Activated naive CD8-positive, alpha-beta T cell treated with anti-CD3 and anti-CD28 coated beads, Interleukin-2, amount 10 ng/mL, durations not matched to agents 7 days and 5 days (primary cell): ENCODE measurements around the gene ICE1. TPM values are rescaled to one million over a fixed set of nuclear protein-coding genes. Genes with fewer than 3 reads are reported as not detected.
"Not testable (repeated sequence)": the region's sequence is repeated elsewhere in the genome, so short reads cannot be mapped to it uniquely, and the experiment has no call there.

Experiments
- ATAC-seq: fragments of 150-1000 bp; cut with Tn5 transposase; one replicate; pipeline ENCODE4 v1.10.0; 2021; ENCODE audit warnings: low read depth, moderate library complexity
- POLR2A ChIA-PET: fragments of 350-600 bp; sonication (Branson Sonifier 250); formaldehyde crosslinking; loops from one replicate; lab custom pipeline; 2021; ENCODE audit warnings: antibody characterized with exemption; lab: Charles Lee
- DNase-seq: peaks from one replicate; pipeline ENCODE4 v3.0.0; 2021
- H3K27ac Mint-ChIP-seq: one replicate; pipeline ENCODE4 v1.8.0; 2022; ENCODE audit warnings: mild to moderate bottlenecking, mixed read lengths
- H3K27me3 Mint-ChIP-seq: one replicate; pipeline ENCODE4 v1.8.0; 2022; ENCODE audit warnings: mild to moderate bottlenecking, moderate library complexity, mixed read lengths
- H3K36me3 Mint-ChIP-seq: one replicate; pipeline ENCODE4 v1.8.0; 2021; ENCODE audit warnings: mild to moderate bottlenecking, mixed read lengths
- H3K4me1 Mint-ChIP-seq: one replicate; pipeline ENCODE4 v1.8.0; 2021; ENCODE audit warnings: mixed read lengths
- H3K4me3 Mint-ChIP-seq: one replicate; pipeline ENCODE4 v1.8.0; 2022; ENCODE audit warnings: mild to moderate bottlenecking, moderate library complexity, mixed read lengths
- H3K9me3 Mint-ChIP-seq: one replicate; pipeline ENCODE4 v1.8.0; 2021; ENCODE audit warnings: mixed read lengths
- total RNA-seq, 2 experiments: library from RNA; stranded (reverse); gene quantifications; one replicate each; pipeline ENCODE4 v1.2.3, GENCODE V29; 2021

The ICE1 gene
- total RNA-seq, 2 experiments from 2014 or later: 33.0 to 34.5 TPM

DNA sequence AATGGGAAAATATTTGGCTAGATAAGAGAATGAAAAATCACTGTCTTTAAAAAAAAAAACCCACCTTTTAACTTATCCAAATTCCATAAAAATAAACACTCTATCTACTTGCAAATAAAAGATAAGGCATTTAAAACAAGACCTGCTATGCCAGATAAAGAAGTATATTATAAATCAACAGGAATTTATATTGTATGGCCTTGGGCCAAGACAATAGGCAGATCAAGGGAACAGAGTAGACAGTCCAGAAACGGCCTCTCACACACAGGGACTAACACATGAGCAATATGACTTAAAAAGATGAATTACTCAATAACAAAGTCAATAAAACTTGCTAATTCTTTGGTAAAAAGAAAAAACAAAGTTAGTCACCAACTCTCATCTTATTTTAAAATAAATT is 34.7 kb upstream of the ICE1 start:
- no peak overlapping the region for H3K27ac Mint-ChIP-seq
- H3K4me3 Mint-ChIP-seq: no peak overlapping the region
- H3K9me3 Mint-ChIP-seq: no peaks in the 10 kb centered on the region
- POLR2A ChIA-PET: no interaction called here
- H3K36me3 Mint-ChIP-seq: no peaks in the 10 kb centered on the region
- ATAC-seq: no peak
- H3K4me1 Mint-ChIP-seq: no peaks in the 10 kb centered on the region
- H3K27me3 Mint-ChIP-seq: no peaks in the 10 kb centered on the region
- no peak for DNase-seq

DNA sequence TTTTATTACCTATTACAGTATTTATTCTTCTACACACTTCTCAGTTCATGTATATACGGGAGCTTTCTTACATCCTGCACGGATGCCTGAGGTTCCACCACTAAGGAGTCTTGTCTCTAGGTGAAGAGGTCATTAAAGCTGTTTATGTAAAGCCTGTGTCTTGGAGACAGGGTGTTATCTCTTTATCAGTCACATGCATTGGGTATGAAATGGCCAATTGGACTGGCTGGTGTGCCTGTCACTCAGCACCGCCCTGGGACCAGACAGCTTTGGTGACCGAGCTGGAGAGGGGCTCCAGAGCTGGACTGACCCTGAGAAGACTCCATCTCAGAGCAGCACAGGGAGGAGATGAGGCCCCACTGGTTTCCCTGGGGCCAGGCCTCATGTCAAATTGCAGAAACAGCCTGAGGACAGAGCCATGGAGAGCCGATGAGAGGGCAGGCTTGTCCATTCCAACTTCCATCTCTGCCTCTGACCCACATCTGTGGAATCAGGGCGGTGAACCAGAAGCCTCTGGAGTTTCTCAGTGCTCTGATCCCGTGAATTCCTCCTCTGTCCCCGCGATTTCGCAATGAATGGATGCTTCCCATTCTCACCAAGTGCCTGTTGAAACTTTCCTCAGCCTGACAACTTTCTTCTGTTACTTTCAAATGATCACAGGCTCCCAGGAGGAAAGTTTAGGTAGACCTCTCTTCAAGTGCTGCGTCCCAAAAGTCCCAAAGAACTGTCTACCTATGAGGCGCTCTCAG is 32.2 kb upstream of the ICE1 start:
- ATAC-seq, H3K36me3 Mint-ChIP-seq, H3K27ac Mint-ChIP-seq, H3K4me1 Mint-ChIP-seq, DNase-seq, H3K27me3 Mint-ChIP-seq, H3K4me3 Mint-ChIP-seq, H3K9me3 Mint-ChIP-seq, POLR2A ChIA-PET: not testable (repeated sequence)

- H3K27ac Mint-ChIP-seq, H3K9me3 Mint-ChIP-seq, H3K4me1 Mint-ChIP-seq, DNase-seq, H3K36me3 Mint-ChIP-seq, H3K4me3 Mint-ChIP-seq, ATAC-seq, POLR2A ChIA-PET, H3K27me3 Mint-ChIP-seq: not testable (repeated sequence)
Measured at GRCh38 chr5:5392504-5392903, 30.0 kb upstream of the ICE1 start.

DNA sequence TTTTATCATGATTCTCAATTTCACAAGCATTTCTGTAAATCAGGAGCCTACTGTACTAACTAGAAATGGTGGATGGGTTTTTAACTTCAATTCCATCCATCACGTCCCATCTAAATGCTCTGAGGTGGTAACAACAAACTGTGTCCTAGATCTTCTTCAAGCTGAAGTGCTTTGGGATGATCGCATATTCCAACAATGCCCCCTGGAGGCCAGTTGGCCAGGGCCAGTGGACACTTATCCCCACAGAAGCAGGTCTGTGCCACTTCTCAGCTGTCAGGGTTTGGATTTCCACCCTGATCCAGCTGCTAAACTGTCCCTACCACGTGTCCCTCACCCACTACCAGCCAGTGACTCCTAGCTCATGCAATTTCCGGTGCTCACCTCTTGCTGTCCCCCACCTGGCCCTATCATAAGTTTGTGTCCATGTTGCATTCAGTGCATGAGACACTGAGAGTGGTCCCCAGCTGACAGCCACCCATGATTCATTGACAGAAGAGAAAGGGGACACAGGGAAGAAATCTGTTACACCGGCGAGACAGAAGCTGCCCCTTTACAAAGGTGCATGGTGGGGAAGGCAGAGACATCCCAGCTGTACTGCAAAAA is 28.0 kb upstream of the ICE1 start:
- H3K4me3 Mint-ChIP-seq, ATAC-seq, DNase-seq, H3K4me1 Mint-ChIP-seq, H3K27me3 Mint-ChIP-seq, H3K36me3 Mint-ChIP-seq, H3K27ac Mint-ChIP-seq, POLR2A ChIA-PET, H3K9me3 Mint-ChIP-seq: not testable (repeated sequence)

DNA sequence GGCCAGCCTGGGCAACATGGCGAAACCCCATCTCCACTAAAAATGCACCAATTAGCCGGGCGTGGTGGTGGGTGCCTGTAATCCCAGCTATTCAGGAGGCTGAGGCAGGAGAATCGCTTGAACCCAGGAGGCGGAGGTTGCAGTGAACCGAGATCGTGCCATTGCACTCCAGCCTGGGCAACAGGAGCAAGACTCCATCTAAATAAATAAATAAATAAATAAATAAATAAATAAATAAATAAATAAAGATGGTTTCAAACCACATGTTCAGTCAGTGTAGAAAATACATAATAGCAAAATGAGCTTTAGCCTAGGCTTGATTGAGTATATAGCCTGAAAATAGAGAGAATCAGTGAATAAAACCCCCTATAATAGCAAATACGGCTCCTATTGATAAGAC is 27.4 kb upstream of the ICE1 start:
- H3K4me3 Mint-ChIP-seq, POLR2A ChIA-PET, H3K27ac Mint-ChIP-seq, H3K9me3 Mint-ChIP-seq, H3K27me3 Mint-ChIP-seq, H3K36me3 Mint-ChIP-seq, ATAC-seq, DNase-seq, H3K4me1 Mint-ChIP-seq: not testable (repeated sequence)

- Mint-ChIP-seq H3K27me3 (no peaks in the 10 kb centered on the region), H3K4me3 (no peak overlapping the region), H3K9me3 (peaks cover 2% of the 10 kb centered on the region), H3K36me3 (no peaks in the 10 kb centered on the region), H3K27ac (no peak overlapping the region), H3K4me1 (no peaks in the 10 kb centered on the region)
- DNase-seq: no peak
- no peak for ATAC-seq
- POLR2A ChIA-PET: no interaction called here
Measured at GRCh38 chr5:5398071-5398470, 24.4 kb upstream of the ICE1 start.

DNA sequence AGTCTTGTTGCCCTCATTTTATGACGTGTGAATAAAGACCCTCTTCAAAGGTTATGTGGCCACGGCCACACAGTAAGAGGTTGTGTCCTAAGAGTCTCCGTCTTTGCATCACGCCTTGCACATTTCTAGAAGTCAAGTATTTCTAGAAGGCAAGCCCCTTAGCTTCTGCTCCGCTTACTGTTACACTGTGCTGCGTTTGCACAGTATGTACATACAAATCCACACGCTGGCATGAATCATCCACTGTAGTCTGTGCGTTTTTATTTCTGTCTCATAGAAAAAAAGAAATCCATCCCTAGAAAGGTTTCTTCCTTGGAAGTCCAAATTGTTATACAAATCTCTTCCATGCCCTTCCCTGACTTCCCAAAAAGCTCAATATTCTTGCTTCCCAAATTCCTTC is 21.4 kb upstream of the ICE1 start:
- Mint-ChIP-seq H3K4me3 (no peak overlapping the region), H3K27me3 (no peaks in the 10 kb centered on the region), H3K27ac (no peak overlapping the region), H3K4me1 (no peaks in the 10 kb centered on the region), H3K9me3 (peaks cover 2% of the 10 kb centered on the region), H3K36me3 (no peaks in the 10 kb centered on the region)
- ATAC-seq (no peak), DNase-seq (no peak)
- POLR2A ChIA-PET: no interaction called here

GRCh38 chr5:5403741-5404140 is 18.7 kb upstream of the ICE1 start:
- no peaks in the 10 kb centered on the region for H3K36me3 Mint-ChIP-seq
- H3K27me3 Mint-ChIP-seq: no peaks in the 10 kb centered on the region
- no peak overlapping the region for H3K4me3 Mint-ChIP-seq
- no peaks in the 10 kb centered on the region for H3K4me1 Mint-ChIP-seq
- H3K27ac Mint-ChIP-seq: no peak overlapping the region
- no peak for ATAC-seq
- no peak for DNase-seq
- POLR2A ChIA-PET: no interaction called here
- H3K9me3 Mint-ChIP-seq: peaks cover 8% of the 10 kb centered on the region

- no peaks in the 10 kb centered on the region for H3K27me3 Mint-ChIP-seq
- DNase-seq (no peak), ATAC-seq (no peak)
- POLR2A ChIA-PET: no interaction called here
- H3K4me1 Mint-ChIP-seq: no peaks in the 10 kb centered on the region
- no peaks in the 10 kb centered on the region for H3K36me3 Mint-ChIP-seq
- H3K27ac Mint-ChIP-seq: no peak overlapping the region
- H3K4me3 Mint-ChIP-seq: no peak overlapping the region
- H3K9me3 Mint-ChIP-seq: peaks cover 8% of the 10 kb centered on the region
Measured at GRCh38 chr5:5404381-5404780, 18.1 kb upstream of the ICE1 start.

DNA sequence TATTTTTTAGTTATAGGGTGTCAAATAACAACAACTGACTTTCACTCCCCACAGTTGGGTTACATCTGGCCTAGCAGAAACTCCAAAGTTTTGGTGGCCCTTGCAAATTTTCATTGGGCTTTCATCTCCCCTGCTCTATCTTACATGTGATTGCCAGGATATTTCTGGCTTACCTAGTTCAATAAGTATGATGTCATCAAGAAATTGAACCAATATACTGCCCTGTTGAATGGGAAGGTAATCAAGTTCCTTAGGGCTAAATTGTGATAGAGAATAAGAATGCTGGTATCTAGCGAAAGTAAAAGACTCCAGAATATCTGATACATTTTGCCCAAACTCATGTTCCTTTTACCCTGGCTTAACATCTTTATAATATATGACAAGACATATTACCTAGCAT is 17.0 kb upstream of the ICE1 start:
- no peak overlapping the region for H3K4me3 Mint-ChIP-seq
- no peaks in the 10 kb centered on the region for H3K4me1 Mint-ChIP-seq
- no peak overlapping the region for H3K27ac Mint-ChIP-seq
- H3K27me3 Mint-ChIP-seq: no peaks in the 10 kb centered on the region
- H3K36me3 Mint-ChIP-seq: no peaks in the 10 kb centered on the region
- POLR2A ChIA-PET: no interaction called here
- DNase-seq: no peak
- ATAC-seq: no peak
- H3K9me3 Mint-ChIP-seq: peaks cover 9% of the 10 kb centered on the region

DNA sequence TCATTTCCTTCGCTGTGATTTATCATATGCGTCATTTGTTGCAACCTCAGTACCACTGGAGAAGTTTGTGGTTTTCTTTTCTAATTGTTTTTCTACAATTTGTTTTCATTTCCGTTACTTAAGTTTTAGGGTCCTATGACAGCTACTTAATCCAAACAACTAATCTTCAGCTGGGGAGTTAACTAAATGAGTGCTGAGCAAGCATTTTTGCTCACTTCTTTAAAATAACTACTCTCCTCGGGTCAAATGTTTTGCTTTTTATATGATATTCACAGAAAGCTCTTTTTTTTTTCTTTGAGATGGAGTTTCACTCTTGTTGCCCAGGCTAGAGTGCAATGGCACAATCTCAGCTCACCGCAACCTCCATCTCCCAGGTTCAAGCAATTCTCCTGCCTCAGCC is 14.6 kb upstream of the ICE1 start:
- Mint-ChIP-seq H3K27me3 (no peaks in the 10 kb centered on the region), H3K4me3 (no peak overlapping the region), H3K36me3 (no peaks in the 10 kb centered on the region), H3K9me3 (peaks cover 11% of the 10 kb centered on the region), H3K27ac (no peak overlapping the region), H3K4me1 (no peaks in the 10 kb centered on the region)
- ATAC-seq (no peak), DNase-seq (no peak)
- POLR2A ChIA-PET: interaction anchor here (1.5 kb wide), 1 partner anchor 14 kb away, joined by 3 read pairs; the partner anchor contains the start of gene ICE1

- Mint-ChIP-seq H3K27ac (no peak overlapping the region), H3K4me1 (no peaks in the 10 kb centered on the region), H3K9me3 (peaks cover 11% of the 10 kb centered on the region), H3K36me3 (no peaks in the 10 kb centered on the region), H3K27me3 (no peaks in the 10 kb centered on the region), H3K4me3 (no peak overlapping the region)
- DNase-seq: no peak
- ATAC-seq: no peak
- POLR2A ChIA-PET: interaction anchor here (1.5 kb wide), 1 partner anchor 13 kb away, joined by 3 read pairs; the partner anchor contains the start of gene ICE1
Measured at GRCh38 chr5:5409151-5409810, 13.2 kb upstream of the ICE1 start.

DNA sequence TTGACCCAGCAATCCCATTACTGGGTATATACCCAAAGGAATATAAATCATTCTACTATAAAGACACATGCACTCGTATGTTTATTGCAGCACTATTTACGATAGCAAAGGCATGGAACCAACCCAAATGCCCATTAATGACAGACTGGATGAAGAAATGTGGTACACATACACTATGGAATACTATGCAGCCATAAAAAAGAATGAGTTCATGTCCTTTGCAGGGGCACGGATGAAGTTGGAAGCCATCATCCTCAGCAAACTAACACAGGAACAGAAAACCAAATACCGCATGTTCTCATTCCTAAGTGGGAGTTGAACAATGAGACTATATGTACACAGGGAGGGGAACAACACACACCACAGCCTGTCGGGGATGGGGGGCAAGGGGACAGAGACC is 8.6 kb upstream of the ICE1 start:
- H3K27ac Mint-ChIP-seq, H3K27me3 Mint-ChIP-seq, H3K4me3 Mint-ChIP-seq, H3K36me3 Mint-ChIP-seq, ATAC-seq, DNase-seq, H3K4me1 Mint-ChIP-seq, H3K9me3 Mint-ChIP-seq, POLR2A ChIA-PET: not testable (repeated sequence)

DNA sequence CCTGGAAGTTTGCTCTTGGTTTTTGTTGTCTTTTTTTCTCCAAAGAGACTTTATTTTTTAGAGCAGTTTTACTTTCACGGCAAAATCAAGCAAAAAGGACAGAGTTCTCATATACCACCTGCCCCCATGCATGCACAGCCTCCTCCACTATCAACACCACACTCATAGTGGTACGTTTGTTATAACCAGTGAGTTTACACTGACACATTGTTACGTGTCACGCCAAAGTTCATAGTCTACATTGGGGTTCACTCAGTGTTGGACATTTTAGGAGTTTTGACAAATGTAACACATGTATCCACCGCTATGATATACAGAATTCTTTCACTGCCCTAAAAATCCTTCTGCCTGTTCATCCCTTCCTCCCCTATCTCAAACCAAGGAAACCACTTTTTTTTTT is 7.5 kb upstream of the ICE1 start:
- H3K4me3 Mint-ChIP-seq: no peak overlapping the region
- no peak overlapping the region for H3K27ac Mint-ChIP-seq
- H3K9me3 Mint-ChIP-seq: peaks cover 3% of the 10 kb centered on the region
- peaks cover 4% of the 10 kb centered on the region for H3K4me1 Mint-ChIP-seq
- H3K27me3 Mint-ChIP-seq: no peaks in the 10 kb centered on the region
- H3K36me3 Mint-ChIP-seq: peaks cover 3% of the 10 kb centered on the region
- ATAC-seq (no peak), DNase-seq (no peak)
- POLR2A ChIA-PET: no interaction called here
